PFSK-1 (cell line): Measurements from ENCODE around the gene MCOLN1. TPM values are rescaled to one million over a fixed set of nuclear protein-coding genes. Genes with fewer than 3 reads are reported as not detected.

Experiments used
- FOXP2 ChIP-seq: optimal IDR thresholded peaks from 2 replicates; pipeline ENCODE3; 2011; ENCODE audit warnings: borderline replicate concordance, control low read depth, inconsistent platforms; ENCODE audit not compliant: insufficient read depth; ENCODE audit errors: extremely low read length, extremely low read depth
- POLR2AphosphoS5 ChIP-seq: IDR thresholded peaks from 2 replicates; pipeline ENCODE4 v1.6.1; 2012; ENCODE audit warnings: low read depth, mild to moderate bottlenecking, control low read depth, low read length, moderate library complexity
- SIN3A ChIP-seq: IDR thresholded peaks from 2 replicates; pipeline ENCODE4 v1.6.1; 2012; ENCODE audit warnings: mild to moderate bottlenecking, low read length, moderate library complexity, borderline replicate concordance; ENCODE audit not compliant: insufficient read depth
- TAF1 ChIP-seq: IDR thresholded peaks from 2 replicates; pipeline ENCODE4 v1.6.1; 2012; ENCODE audit warnings: low read length, control low read depth, borderline replicate concordance; ENCODE audit not compliant: insufficient read depth
- polyA plus RNA-seq: library from polyadenylated mRNA; unstranded; fragments of >200 nt; gene quantifications from one replicate; pipeline ENCODE4 v1.2.1, GENCODE V29; 2012; ENCODE audit warnings: low read depth, missing spikeins; ENCODE audit not compliant: insufficient read length
- TF ChIP-seq, protein P1 (sequence below), 2 experiments: IDR thresholded peaks; 2 replicates each; pipeline versions ENCODE4 v1.6.1 to v1.8.0; 2011 to 2012; ENCODE audit warnings: low read depth in 2 of 2, low read length in 2 of 2, control low read depth in 1 of 2, inconsistent platforms in 1 of 2, mild to moderate bottlenecking in 1 of 2, moderate library complexity in 1 of 2; ENCODE audit not compliant: insufficient read depth in 1 of 2

Gene MCOLN1
- 60.9 TPM for polyA plus RNA-seq

- TF ChIP-seq POLR2AphosphoS5: peak; percentile 66
- peak; percentile 99 for TF ChIP-seq FOXP2
- peak; percentile 69; the same call in 1 of the 2 replicates for TF ChIP-seq TAF1
- TF ChIP-seq SIN3A: peak; percentile 95; the same call in 1 of the 2 replicates
- TF ChIP-seq, protein P1, sequence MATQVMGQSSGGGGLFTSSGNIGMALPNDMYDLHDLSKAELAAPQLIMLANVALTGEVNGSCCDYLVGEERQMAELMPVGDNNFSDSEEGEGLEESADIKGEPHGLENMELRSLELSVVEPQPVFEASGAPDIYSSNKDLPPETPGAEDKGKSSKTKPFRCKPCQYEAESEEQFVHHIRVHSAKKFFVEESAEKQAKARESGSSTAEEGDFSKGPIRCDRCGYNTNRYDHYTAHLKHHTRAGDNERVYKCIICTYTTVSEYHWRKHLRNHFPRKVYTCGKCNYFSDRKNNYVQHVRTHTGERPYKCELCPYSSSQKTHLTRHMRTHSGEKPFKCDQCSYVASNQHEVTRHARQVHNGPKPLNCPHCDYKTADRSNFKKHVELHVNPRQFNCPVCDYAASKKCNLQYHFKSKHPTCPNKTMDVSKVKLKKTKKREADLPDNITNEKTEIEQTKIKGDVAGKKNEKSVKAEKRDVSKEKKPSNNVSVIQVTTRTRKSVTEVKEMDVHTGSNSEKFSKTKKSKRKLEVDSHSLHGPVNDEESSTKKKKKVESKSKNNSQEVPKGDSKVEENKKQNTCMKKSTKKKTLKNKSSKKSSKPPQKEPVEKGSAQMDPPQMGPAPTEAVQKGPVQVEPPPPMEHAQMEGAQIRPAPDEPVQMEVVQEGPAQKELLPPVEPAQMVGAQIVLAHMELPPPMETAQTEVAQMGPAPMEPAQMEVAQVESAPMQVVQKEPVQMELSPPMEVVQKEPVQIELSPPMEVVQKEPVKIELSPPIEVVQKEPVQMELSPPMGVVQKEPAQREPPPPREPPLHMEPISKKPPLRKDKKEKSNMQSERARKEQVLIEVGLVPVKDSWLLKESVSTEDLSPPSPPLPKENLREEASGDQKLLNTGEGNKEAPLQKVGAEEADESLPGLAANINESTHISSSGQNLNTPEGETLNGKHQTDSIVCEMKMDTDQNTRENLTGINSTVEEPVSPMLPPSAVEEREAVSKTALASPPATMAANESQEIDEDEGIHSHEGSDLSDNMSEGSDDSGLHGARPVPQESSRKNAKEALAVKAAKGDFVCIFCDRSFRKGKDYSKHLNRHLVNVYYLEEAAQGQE (IDR thresholded peaks at IDR 0.05; ENCODE audit: insufficient read depth in 1 of 2, low read depth in 2 of 2, low read length in 2 of 2): peak; percentile 45 to 48; a peak in 2 of 4 replicates
Observed at GRCh38 chr19:7522072-7522922, at the start of gene MCOLN1. Gene MCOLN1 (plus strand): TSS chr19:7522624. CDS start chr19:7522751, 127 bp downstream.

DNA sequence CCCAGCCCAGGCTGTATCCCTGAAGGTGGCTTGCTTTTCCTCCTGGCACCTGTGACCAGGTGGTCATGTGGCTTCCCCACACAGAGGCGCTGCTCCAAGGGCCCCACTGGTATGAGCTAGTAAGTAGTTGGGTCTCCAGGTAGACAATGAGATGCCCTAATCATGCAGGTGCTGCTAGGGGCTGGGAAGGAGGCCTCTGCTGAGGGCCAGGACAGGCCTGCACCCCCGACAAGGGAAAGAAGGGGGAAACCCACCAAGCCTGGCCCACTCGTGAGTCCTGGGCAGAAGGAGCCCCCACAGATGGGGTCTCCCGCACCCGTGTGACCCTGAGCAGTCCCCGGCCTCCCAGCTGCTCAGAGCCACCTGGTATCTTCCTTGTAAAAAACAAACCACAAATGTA is 46.8 kb upstream of the MCOLN1 start:
- TF ChIP-seq POLR2AphosphoS5 (no peak), FOXP2 (no peak), TAF1 (no peak), SIN3A (no peak)
- TF ChIP-seq, protein P1 (IDR thresholded peaks at IDR 0.05; ENCODE audit: insufficient read depth in 1 of 2, low read depth in 2 of 2, low read length in 2 of 2): no peak

DNA sequence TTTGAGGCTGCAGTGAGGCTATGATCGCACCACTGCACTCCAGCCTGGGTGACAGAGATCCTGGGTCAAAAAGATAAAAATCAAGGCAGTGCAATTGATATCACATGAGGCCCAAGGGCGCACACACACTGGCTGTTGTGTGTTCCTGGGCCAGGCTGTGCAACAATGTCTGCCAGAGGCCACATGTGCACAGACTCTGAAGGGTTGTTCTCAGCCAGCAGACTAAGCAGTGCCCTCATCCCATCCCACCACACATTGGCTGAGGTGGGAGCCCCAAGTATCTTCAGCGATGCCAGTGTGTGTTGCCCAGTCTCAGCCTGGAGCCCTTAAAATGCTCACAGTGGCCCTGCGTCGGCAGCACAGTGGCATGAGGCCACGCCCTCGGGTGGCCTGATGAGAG is 46.2 kb upstream of the MCOLN1 start:
- TF ChIP-seq SIN3A (no peak), TAF1 (no peak), POLR2AphosphoS5 (no peak), FOXP2 (no peak)
- TF ChIP-seq, protein P1 (IDR thresholded peaks at IDR 0.05; ENCODE audit: insufficient read depth in 1 of 2, low read depth in 2 of 2, low read length in 2 of 2): no peak

DNA sequence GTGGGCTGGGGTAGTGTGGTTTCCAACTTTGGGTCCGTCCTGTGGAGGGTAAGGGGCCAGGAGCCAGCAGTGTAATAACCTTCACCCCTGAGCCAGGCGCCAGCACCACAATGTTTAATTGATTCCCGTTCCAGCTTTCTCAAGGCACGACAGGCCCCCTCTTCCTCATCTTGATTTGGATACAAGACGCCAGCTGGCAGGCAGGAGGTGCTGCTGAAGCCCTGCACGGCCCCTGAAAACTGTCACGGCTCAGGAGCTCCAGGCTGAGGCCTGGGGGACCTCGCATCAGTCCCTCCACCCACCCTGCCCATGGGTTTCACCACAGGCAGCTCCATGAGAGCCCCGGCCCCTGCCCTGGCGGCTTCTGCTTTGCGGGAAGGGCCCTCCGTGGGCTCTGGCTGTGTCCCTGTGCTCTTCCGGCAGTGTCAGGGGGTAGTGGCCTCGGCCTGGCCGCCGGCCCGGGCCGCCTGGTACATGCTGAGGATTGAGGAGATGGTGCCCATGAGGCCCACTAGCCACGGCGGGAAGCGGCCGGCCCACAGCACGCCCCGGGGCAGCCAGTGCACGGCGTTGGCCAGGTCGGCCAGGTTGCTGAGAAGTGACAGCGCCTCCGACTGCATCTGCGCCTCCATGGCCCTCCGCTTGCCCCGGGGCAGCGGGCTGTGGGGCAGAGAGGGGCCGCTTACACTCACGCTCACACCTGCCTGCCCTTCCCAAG is 45.5 kb upstream of the MCOLN1 start:
- TF ChIP-seq TAF1 (no peak), POLR2AphosphoS5 (no peak)
- TF ChIP-seq, protein P1 (IDR thresholded peaks at IDR 0.05; ENCODE audit: insufficient read depth in 1 of 2, low read depth in 2 of 2, low read length in 2 of 2): no peak
